Measurements from ENCODE around the gene MAPK10.

DNA sequence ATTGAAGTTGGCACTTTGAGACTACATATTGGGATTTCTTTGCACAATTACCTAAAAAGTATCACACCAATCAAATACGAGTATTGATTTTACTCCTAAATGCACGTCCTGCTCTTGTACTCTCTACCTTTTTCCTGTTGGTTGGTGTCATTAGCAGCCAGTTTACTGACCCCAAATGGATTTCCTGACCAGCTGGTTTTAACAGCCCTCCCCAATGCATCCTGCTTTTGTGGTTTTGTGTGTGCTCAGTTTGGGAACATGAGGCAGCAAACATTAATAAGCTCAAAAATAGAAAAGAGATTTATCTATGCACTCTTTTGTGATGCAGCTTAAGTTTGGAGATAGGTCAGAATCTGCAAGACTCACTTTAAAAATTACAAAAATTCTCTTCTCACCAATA is 230.3 kb downstream of the MAPK10 start:
- TF ChIP-seq, protein P1, sequence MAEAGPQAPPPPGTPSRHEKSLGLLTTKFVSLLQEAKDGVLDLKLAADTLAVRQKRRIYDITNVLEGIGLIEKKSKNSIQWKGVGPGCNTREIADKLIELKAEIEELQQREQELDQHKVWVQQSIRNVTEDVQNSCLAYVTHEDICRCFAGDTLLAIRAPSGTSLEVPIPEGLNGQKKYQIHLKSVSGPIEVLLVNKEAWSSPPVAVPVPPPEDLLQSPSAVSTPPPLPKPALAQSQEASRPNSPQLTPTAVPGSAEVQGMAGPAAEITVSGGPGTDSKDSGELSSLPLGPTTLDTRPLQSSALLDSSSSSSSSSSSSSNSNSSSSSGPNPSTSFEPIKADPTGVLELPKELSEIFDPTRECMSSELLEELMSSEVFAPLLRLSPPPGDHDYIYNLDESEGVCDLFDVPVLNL (CRISPR knock-in tag; IDR thresholded peaks at IDR 0.05; ENCODE audit: borderline replicate concordance, low read depth) = no peak
- TF ChIP-seq KAT7 (CRISPR knock-in tag; IDR thresholded peaks at IDR 0.05; ENCODE audit: borderline replicate concordance) = no peak
- TF ChIP-seq, protein P2, sequence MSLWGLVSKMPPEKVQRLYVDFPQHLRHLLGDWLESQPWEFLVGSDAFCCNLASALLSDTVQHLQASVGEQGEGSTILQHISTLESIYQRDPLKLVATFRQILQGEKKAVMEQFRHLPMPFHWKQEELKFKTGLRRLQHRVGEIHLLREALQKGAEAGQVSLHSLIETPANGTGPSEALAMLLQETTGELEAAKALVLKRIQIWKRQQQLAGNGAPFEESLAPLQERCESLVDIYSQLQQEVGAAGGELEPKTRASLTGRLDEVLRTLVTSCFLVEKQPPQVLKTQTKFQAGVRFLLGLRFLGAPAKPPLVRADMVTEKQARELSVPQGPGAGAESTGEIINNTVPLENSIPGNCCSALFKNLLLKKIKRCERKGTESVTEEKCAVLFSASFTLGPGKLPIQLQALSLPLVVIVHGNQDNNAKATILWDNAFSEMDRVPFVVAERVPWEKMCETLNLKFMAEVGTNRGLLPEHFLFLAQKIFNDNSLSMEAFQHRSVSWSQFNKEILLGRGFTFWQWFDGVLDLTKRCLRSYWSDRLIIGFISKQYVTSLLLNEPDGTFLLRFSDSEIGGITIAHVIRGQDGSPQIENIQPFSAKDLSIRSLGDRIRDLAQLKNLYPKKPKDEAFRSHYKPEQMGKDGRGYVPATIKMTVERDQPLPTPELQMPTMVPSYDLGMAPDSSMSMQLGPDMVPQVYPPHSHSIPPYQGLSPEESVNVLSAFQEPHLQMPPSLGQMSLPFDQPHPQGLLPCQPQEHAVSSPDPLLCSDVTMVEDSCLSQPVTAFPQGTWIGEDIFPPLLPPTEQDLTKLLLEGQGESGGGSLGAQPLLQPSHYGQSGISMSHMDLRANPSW (CRISPR knock-in tag; conservative IDR thresholded peaks at IDR 0.05; ENCODE audit: low read depth) = no peak

Measured in WTC11 (cell line).